Measurements from ENCODE around the gene AFAP1L1. TPM values are rescaled to one million over a fixed set of nuclear protein-coding genes. Genes with fewer than 3 reads are reported as not detected.

The AFAP1L1 gene
- total RNA-seq, 2 donors from 2014 or later = 0.58 to 0.79 TPM

GRCh38 chr5:149235841-149236240 is 35.8 kb upstream of the AFAP1L1 start:
- H3K27me3 ChIP-seq (ENCODE audit: control insufficient read depth, insufficient read depth, low read length, poor library complexity, severe bottlenecking) = peaks cover 49% of the 10 kb centered on the region

DNA sequence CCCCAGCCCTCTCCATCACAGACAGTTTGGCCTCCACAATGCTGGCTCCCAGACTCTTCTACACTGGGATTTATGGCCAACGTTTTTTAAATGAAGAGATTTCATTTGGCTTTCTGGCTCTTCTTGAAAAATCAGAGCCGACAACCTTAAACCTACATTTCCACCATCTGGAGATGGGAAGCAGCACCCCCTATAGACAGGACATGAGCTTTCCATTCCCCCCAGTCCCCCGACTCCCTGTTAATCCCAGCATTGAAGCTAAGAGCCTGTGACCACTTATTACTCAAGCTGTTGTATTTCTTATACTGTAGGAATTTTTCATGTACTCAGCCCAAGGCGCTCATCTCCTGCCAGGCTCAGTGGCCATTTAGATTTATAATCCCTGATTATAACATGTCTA is 34.0 kb upstream of the AFAP1L1 start:
- no peak overlapping the region for H3K27ac Mint-ChIP-seq
- H3K4me3 ChIP-seq (ENCODE audit: low read length) = no peak overlapping the region
- DNase-seq = peak; percentile 59
- H3K36me3 Mint-ChIP-seq (ENCODE audit: low read depth) = no peaks in the 10 kb centered on the region
- no peaks in the 10 kb centered on the region for H3K36me3 ChIP-seq (ENCODE audit: control insufficient read depth, insufficient read depth, low read length)
- no peaks in the 10 kb centered on the region for H3K4me1 Mint-ChIP-seq
- H3K4me1 ChIP-seq (ENCODE audit: control insufficient read depth, insufficient read depth, low read length) = no peaks in the 10 kb centered on the region
- WGBS, 2 experiments (ENCODE audit: insufficient coverage in 1 of 2, insufficient read length in 1 of 2) = 41 to 60% methylated on average over 3 to 4 of the region's 4 CpGs
- H3K9me3 Mint-ChIP-seq = no peaks in the 10 kb centered on the region
- H3K27ac ChIP-seq (ENCODE audit: low read depth, low read length) = no peak overlapping the region
- H3K9me3 ChIP-seq (ENCODE audit: control insufficient read depth, low read length) = no peaks in the 10 kb centered on the region
- H3K27me3 ChIP-seq (ENCODE audit: control insufficient read depth, insufficient read depth, low read length, poor library complexity, severe bottlenecking) = peaks cover 59% of the 10 kb centered on the region
- TF ChIP-seq CTCF (conservative IDR thresholded peaks at IDR 0.05) = peak; percentile 65
- no peak overlapping the region for H3K4me3 Mint-ChIP-seq
- H3K27me3 Mint-ChIP-seq (ENCODE audit: insufficient read depth) = peaks cover 41% of the 10 kb centered on the region
- no peak overlapping the region for H3K9ac ChIP-seq (ENCODE audit: extremely low read depth, low read length, poor library complexity, severe bottlenecking)

More at GRCh38 chr5:149235841-149236240, 35.8 kb upstream of the AFAP1L1 start:
- Histone ChIP-seq H3K4me1 (ENCODE audit: control insufficient read depth, insufficient read depth, low read length) (no peaks in the 10 kb centered on the region), H3K36me3 (ENCODE audit: control insufficient read depth, insufficient read depth, low read length) (no peaks in the 10 kb centered on the region), H3K27ac (ENCODE audit: low read depth, low read length) (no peak overlapping the region), H3K4me3 (ENCODE audit: low read length) (no peak overlapping the region), H3K9me3 (ENCODE audit: control insufficient read depth, low read length) (no peaks in the 10 kb centered on the region), H3K9ac (ENCODE audit: extremely low read depth, low read length, poor library complexity, severe bottlenecking) (no peak overlapping the region)
- Mint-ChIP-seq H3K27me3 (ENCODE audit: insufficient read depth) (peaks cover 33% of the 10 kb centered on the region), H3K9me3 (no peaks in the 10 kb centered on the region), H3K4me3 (no peak overlapping the region), H3K36me3 (ENCODE audit: low read depth) (no peaks in the 10 kb centered on the region), H3K4me1 (no peaks in the 10 kb centered on the region), H3K27ac (no peak overlapping the region)
- no peak for DNase-seq
- TF ChIP-seq CTCF (conservative IDR thresholded peaks at IDR 0.05) = no peak

DNA sequence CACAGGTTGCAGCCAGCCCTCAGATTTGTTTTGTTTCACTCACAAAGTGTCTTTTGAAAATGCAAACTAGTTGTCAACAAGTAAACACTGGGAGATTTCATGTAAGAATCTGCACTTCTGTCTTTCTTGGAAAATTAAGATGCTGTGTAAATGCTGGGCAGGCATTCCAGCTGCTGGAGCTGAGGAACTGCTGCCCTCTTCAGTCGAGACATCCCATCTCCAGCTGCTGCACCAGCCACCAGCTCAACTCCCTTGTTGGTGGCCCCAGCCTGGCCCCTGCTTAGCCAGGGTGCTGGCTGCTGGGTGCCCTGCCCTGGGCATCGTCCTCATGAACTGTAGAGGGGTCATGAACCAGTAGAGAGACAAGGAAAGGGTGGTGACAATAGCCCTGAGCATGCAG is 33.1 kb upstream of the AFAP1L1 start:
- Histone ChIP-seq H3K27me3 (ENCODE audit: control insufficient read depth, insufficient read depth, low read length, poor library complexity, severe bottlenecking) (peaks cover 61% of the 10 kb centered on the region), H3K27ac (ENCODE audit: low read depth, low read length) (no peak overlapping the region), H3K4me3 (ENCODE audit: low read length) (no peak overlapping the region), H3K9me3 (ENCODE audit: control insufficient read depth, low read length) (no peaks in the 10 kb centered on the region), H3K9ac (ENCODE audit: extremely low read depth, low read length, poor library complexity, severe bottlenecking) (no peak overlapping the region), H3K36me3 (ENCODE audit: control insufficient read depth, insufficient read depth, low read length) (no peaks in the 10 kb centered on the region), H3K4me1 (ENCODE audit: control insufficient read depth, insufficient read depth, low read length) (no peaks in the 10 kb centered on the region)
- WGBS, 2 experiments (ENCODE audit: insufficient coverage in 1 of 2, insufficient read length in 1 of 2) = 37% methylated on average over 2 of the region's 2 CpGs; no CpG with 5 or more reads in 1 of the 2 experiments
- H3K27ac Mint-ChIP-seq = no peak overlapping the region
- no peak for DNase-seq
- H3K27me3 Mint-ChIP-seq (ENCODE audit: insufficient read depth) = peaks cover 37% of the 10 kb centered on the region
- H3K9me3 Mint-ChIP-seq = no peaks in the 10 kb centered on the region
- peak; percentile 53 for TF ChIP-seq CTCF (conservative IDR thresholded peaks at IDR 0.05)
- H3K4me3 Mint-ChIP-seq = no peak overlapping the region
- no peaks in the 10 kb centered on the region for H3K36me3 Mint-ChIP-seq (ENCODE audit: low read depth)
- no peaks in the 10 kb centered on the region for H3K4me1 Mint-ChIP-seq

Measured in endodermal cell (in vitro differentiated cells).